WERI-Rb-1 (cell line): ENCODE results near the gene KCNK1.
"Not testable (repeated sequence)": the region's sequence is repeated elsewhere in the genome, so short reads cannot be mapped to it uniquely, and the experiment has no call there.

ENCODE experiments used
- DNase-seq: peaks from one replicate; pipeline ENCODE4 v3.0.0-alpha.2; 2020
- H3K27ac ChIP-seq: fragments of 250-450 bp; sonication (Bioruptor Pico); 2 replicates; pipeline ENCODE4 v1.5.1; 2020; ENCODE audit warnings: mild to moderate bottlenecking, moderate library complexity
- H3K27me3 ChIP-seq: fragments of 250-450 bp; sonication (Bioruptor Pico); 2 replicates; pipeline ENCODE4 v1.5.1; 2021; ENCODE audit warnings: mild to moderate bottlenecking, low read depth, moderate library complexity; ENCODE audit not compliant: insufficient read depth, severe bottlenecking
- H3K36me3 ChIP-seq: fragments of 250-450 bp; sonication (Bioruptor Pico); 2 replicates; pipeline ENCODE4 v1.5.1; 2020; ENCODE audit warnings: mild to moderate bottlenecking, moderate library complexity
- H3K4me3 ChIP-seq: 2 replicates; pipeline ENCODE4 v1.5.1; 2011; ENCODE audit warnings: low read depth, mild to moderate bottlenecking, control low read depth, low read length
- H3K9me3 ChIP-seq: fragments of 250-450 bp; sonication (Bioruptor Pico); 2 replicates; pipeline ENCODE4 v1.5.1; 2021; ENCODE audit warnings: mild to moderate bottlenecking, moderate library complexity; ENCODE audit not compliant: severe bottlenecking
- CTCF ChIP-seq: IDR thresholded peaks from 2 replicates; pipeline ENCODE4 v1.5.1; 2011; ENCODE audit warnings: low read depth, mild to moderate bottlenecking, control low read depth, inconsistent platforms, low read length

The KCNK1 gene

GRCh38 chr1:233614743-233615521 lies 1.0 kb downstream of the KCNK1 start:
- Histone ChIP-seq H3K27ac (no peak overlapping the region), H3K27me3 (peaks cover 93% of the 10 kb centered on the region), H3K36me3 (no peaks in the 10 kb centered on the region), H3K4me3 (no peak overlapping the region), H3K9me3 (peaks cover 22% of the 10 kb centered on the region)
- no peak for TF ChIP-seq CTCF
- DNase-seq: no peak

- no peak overlapping the region for H3K27ac ChIP-seq
These were observed 1.7 kb downstream of the KCNK1 start for GRCh38 chr1:233615571-233615970.

GRCh38 chr1:233617025-233617424 lies 3.1 kb downstream of the KCNK1 start:
- TF ChIP-seq CTCF: no peak
- DNase-seq: no peak
- Histone ChIP-seq H3K36me3 (no peaks in the 10 kb centered on the region), H3K27ac (no peak overlapping the region), H3K27me3 (peaks cover 90% of the 10 kb centered on the region), H3K9me3 (peaks cover 18% of the 10 kb centered on the region), H3K4me3 (no peak overlapping the region)

More at GRCh38 chr1:233615571-233615970, 1.7 kb downstream of the KCNK1 start:
- TF ChIP-seq CTCF: no peak
- no peak for DNase-seq
- no peak overlapping the region for H3K4me3 ChIP-seq
- no peaks in the 10 kb centered on the region for H3K36me3 ChIP-seq
- H3K9me3 ChIP-seq: peaks cover 22% of the 10 kb centered on the region
- peaks cover 92% of the 10 kb centered on the region for H3K27me3 ChIP-seq

- H3K36me3 ChIP-seq, H3K4me3 ChIP-seq, H3K9me3 ChIP-seq, H3K27ac ChIP-seq, DNase-seq: not testable (repeated sequence)
- peaks cover 93% of the 10 kb centered on the region for H3K27me3 ChIP-seq
These were observed 5.5 kb downstream of the KCNK1 start for GRCh38 chr1:233619414-233619813.

- Histone ChIP-seq H3K9me3 (peaks cover 3% of the 10 kb centered on the region), H3K27ac (no peak overlapping the region), H3K27me3 (peaks cover 94% of the 10 kb centered on the region), H3K4me3 (no peak overlapping the region), H3K36me3 (no peaks in the 10 kb centered on the region)
- DNase-seq: no peak
- no peak for TF ChIP-seq CTCF
These were observed 6.2 kb downstream of the KCNK1 start for GRCh38 chr1:233620065-233620464.

GRCh38 chr1:233621923-233622322 lies 8.0 kb downstream of the KCNK1 start:
- no peak for TF ChIP-seq CTCF
- Histone ChIP-seq H3K9me3 (no peaks in the 10 kb centered on the region), H3K27me3 (peaks cover 94% of the 10 kb centered on the region), H3K4me3 (no peak overlapping the region), H3K27ac (no peak overlapping the region), H3K36me3 (no peaks in the 10 kb centered on the region)
- no peak for DNase-seq
